HG03460 (cell line): ENCODE measurements around the gene BCAP31.
"Not testable (repeated sequence)": the region's sequence is repeated elsewhere in the genome, so short reads cannot be mapped to it uniquely, and the experiment has no call there.

Experiments
- ATAC-seq: cut with Tn5 transposase; IDR thresholded peaks from one replicate; pipeline ENCODE4 v1.9.1; 2021; ENCODE audit not compliant: unreplicated experiment

The BCAP31 gene

DNA sequence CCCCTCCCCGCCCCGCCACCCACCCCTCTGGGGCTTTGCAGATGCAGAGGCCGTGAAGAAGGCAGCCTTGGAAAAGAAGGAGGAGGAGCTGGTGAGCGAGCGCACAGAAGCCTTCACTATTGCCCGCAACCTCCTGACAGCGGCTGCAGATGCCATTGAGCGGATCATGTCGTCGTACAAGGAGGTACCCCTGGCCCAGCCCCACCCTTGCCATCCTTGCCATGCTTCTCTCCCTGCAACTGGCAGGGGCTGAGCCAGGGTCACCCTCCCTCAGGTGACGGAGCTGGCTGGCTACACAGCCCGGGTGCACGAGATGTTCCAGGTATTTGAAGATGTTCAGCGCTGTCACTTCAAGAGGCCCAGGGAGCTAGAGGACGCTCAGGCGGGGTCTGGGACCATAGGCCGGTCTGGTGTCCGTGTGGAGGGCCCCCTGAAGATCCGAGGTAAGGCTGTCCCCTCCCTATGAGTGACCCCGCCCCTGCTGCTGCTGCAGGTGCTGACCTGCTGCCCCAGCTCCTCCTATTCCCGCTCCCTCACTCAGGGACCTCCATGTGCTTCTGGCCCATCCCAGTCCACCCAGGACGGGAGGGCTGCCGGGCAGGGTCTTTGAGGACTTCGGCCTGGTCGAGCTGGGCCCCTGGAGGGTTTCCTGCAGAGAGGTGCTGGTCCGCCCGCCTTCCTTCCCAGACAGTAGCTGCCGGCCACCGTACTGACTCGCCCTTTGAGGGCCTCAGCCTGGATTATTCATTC lies 12.1 kb upstream of the BCAP31 start:
- ATAC-seq = no peak

DNA sequence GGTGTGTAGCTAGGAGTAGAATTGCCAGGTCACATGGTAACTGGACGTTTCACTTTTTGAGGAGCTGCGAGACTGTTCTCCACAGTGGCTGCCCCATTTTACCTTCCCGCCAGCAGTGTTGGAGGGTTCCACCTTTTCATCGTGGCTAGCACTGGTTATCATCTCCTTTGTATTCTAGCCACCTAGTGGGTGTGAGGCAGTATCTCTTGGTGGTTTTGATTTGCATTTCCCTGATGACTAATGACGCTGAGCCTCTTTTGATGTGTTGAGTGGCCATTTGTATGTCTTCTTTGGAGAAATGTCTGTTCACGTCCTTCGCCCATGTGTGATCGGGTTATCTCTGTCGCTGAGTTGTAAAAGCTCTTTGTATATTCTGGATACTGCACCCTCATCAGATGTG lies 11.1 kb upstream of the BCAP31 start:
- no peak for ATAC-seq

DNA sequence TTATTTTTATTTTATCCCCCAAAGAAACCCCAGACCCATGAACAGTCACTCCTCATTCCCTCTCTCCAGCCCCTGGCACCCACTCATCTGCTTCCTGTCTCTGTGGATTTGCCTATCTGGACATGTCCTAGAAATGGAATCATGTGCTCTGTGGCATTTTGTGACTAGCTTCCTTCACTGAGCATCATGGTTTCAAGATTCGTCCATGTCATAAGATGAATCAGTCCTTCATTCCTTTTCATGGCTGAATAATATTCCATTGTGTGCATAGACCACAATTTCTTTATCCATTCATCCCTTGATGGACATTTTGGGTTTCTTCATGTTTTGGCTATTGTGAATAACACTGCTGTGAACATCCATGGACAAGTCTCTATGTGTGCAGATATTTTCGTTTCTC lies 10.7 kb upstream of the BCAP31 start:
- no peak for ATAC-seq

DNA sequence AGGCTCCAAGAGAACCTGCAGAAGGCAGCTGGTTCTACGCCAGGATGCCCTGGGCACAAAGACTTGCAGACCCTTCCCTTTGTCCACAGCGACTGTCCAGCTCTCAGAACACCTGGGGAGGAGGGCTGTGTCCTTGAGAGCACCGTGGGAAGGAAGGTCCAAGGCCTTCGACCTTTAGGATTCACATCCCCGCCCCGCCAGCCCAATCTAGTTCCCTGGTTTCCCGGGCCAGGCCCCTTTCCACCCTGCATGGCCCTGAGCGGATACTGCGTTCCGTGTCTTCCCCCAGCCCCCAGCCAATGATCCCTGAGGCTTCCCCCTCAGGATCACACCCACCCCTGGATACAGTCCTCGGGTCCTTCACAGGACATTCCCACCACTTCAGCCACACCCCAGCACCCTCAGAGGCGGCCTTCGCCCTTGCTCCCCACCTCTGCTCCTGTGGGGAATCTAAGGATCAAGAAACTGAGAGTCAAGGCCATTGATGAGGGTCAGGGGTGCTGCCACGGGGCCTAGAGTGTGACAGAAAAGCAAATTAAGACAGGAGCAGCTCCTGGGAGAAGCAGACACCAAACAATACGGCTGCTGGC lies 9.6 kb upstream of the BCAP31 start:
- ATAC-seq = no peak

DNA sequence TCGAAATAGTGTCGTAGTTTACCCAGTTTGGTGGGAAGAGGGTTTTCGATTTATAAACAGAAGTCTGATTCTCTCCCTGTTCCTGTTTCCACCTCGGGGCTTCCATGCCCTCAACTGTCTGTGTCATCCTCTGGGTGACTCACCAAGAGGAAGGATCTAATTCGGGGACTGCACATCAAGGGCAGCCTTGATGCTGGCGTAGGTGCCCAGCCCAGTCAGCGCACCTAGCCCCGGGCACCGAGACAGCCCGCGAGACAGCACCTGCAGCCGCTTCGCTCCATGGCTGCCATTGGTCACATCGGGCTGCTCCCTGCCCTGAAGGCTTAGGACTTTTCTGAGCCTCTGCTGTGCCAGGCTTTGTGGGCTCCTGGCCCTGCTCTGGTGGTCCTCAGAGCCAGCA lies 8.2 kb upstream of the BCAP31 start:
- ATAC-seq = no peak

DNA sequence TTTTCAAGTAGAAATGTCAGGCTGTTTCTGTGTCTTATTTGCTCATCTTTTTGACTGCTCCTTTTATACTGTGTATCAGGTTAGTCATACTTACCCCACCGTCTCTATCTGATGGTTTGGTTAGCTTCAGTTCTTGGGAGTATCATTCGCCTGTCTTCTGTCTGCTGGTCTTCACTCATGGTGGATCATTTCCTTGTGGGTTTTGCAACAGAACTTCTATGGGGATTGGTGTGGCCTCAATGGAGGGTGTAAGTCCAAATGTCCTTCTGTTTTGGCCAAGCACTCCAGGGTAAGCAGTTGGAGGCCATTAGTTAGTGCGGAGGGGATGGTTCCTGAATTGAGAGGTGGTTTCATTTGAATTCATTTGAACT lies 7.6 kb upstream of the BCAP31 start:
- no peak for ATAC-seq

DNA sequence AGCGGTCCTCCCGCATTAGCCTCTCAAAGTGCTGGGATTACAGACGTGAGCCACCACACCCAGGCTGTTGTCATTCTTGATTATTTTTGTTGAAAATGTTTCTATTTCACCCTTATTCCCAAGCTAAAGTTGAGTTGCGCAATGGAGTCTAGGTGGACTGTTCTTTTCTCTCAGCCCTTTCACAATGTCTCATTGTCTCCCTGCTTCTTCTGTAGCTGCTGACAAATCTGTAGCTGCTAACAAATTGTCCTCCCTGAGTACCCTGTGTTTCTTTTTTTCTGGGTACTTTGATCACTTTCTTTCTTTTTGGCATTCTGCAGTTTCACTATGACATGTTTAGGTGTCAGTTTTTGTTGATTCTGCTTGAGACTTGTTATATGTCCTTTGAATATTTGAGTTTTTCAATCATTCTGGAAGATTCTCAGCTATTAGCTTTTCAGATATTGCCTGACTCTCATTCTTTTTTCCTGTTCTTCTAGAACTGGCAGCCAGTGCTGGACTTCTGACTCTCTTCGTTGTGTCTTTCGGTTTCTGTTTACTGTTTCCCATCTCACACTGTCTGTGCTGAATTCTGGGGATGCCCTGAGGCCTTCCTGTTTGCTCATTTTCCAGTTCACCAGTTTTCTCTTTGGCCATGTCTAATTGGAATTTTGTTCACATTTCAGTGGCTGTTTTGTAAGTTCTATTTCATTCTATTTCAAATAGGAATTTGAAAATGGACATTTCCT lies 7.1 kb upstream of the BCAP31 start:
- ATAC-seq = no peak

DNA sequence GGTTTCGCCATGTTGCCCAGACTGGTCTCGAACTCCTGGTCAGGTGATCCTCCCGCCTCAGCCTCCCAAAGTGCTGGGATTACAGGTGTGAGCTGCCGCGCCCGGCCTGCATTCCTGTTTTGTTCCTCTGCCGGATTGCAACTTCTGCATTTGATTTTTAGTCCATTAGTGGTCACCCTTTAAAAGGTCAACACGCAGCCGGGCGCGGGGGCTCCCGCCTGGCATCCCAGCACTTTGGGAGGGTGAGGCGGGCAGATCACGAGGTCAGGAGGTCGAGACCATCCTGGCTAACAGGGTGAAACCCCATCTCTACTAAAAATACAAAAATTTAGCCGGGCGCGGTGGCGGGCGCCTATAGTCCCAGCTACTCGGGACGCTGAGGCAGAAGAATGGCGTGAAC lies 5.9 kb upstream of the BCAP31 start:
- ATAC-seq = not testable (repeated sequence)

DNA sequence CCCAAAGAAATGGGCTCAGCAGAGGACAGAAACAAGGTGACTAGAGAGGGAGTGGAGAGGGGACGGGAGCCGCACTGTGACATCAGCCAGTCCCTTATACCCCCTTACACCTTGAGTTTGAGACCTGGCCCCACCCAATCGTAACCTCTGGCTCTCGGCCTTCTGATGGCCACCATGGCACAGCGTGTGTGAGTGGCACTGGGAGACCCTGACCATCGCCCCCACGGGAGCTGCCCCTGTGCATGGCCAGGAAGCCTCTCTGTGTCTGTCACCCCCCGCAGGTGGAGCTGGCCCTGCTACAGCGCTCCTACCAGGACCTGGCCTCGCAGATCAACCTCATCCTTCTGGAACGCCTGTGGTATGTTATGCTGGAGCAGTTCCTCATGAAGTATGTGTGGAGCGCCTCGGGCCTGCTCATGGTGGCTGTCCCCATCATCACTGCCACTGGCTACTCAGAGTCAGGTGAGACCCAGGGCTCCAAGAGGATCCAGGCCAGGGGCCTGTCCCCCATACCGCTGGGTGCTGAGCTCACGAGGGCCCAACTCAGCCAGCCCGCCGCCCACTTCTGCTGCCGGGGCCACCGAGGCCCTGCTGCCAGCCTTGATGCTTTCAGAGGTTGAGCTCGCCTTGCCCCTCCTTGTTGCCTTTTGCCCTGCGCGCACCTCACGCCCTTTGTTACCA lies 4.9 kb upstream of the BCAP31 start:
- ATAC-seq = no peak

DNA sequence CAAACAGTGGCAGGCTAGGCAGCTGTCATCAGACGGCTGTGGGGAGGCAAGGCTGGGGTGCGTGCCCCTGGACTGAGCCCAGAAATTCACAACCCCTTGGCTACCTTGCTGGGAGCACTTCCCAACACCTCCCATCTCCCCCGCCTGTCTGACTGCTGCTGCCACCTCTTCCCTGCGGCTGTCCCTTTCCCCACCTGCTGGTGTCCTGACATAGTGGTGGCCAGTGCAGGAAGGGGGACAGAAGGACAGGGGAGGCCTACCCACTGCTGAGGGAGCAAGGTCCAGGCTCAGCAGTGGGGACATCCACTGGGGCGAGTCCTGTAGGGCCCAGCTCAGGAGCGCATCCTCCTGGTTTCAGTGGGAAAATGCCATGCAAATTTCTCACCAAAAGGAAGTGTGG lies 3.9 kb upstream of the BCAP31 start:
- no peak for ATAC-seq

DNA sequence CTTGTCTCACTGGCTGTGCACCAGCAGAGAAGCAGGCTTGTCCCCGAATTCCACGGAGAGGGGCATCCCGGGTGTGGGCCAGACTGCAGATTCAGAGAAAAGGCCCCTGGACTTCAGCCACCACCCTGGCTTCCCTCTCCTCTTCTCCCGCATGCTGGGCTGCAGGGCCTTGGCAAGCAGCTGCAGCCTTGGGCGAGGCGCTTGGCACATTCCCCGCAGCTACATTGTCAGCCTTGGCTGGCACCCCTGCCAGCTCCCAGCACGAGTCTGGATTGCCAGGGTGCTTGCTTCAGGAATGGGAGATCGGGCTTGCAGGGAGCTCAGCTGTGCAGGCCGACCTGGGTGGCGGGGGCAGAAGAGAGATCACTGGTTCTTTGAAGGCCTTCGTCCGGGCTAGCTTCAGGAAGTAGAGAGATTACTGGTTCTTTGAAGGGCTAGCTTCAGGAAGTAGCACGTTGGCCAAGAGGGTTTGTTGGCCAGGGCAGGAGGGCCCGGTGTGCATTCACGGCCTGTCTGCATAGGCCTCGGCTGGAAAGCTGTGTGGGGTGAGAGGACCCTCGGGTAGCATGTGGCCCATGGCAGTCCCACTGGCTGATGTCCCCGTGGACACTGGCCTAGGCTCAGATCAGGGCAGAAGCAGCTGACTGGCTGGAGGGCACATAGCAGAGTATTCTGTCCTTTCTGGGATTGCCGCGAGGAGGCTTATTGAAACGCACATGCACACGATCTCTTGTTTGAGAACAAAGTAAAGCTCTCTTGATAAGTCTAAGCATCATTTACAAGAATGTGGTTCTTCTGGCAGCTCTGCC lies 3.1 kb upstream of the BCAP31 start:
- no peak for ATAC-seq

DNA sequence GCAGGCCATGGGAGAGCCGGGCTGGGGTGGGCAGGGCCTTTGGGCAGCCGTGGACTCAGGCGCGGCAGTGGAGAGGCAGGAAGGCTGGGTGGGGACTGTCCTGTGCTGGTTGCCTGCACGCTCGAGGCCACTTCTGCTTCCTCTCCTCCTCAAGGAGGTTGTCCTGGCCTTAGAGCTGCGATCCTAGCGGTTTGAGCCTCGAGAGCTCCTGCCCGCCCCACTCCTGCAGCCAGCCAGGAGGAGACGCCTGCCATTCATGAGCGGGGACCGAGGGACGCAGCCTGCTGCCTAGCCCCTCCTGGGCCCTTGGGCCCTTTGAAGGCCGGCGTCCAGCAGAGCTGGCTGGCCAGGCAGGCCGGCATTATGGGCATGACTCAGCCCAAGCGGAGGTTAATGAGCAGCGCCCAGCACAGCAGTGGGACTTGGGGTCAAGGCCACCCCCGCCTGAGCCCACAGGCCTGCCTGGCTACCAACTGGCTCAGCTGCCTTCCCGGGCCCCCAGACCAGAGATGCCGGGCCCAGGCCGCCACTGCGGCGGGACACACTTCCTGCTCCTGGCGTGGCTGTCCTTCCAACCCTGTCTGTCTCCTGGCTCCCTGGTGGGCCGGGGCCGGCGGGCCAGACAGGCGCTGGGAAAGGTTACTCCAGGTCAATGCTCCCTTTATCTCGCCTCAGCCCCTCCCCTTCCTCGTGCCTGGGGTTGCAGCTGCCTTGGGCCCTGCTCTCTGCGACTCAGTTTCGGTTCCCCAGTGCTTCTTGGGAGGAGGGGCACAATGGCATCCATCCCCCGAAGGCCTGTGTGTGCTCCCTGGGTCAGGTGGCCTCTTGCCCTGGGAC lies 2.3 kb upstream of the BCAP31 start:
- peak; percentile 57 for ATAC-seq

DNA sequence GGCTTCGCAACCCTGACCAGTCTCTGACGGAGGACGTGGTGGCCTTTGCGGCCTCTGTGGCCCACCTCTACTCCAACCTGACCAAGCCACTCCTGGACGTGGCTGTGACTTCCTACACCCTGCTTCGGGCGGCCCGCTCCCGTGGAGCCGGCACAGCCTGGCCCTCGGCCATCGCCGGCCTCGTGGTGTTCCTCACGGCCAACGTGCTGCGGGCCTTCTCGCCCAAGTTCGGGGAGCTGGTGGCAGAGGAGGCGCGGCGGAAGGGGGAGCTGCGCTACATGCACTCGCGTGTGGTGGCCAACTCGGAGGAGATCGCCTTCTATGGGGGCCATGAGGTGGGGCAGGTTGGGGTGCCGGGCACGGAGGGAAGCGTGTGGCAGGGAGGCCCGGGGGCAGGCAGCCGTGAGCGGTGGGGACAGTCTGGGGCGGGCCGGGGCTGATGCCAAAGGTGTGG lies 1.7 kb upstream of the BCAP31 start:
- ATAC-seq = no peak

DNA sequence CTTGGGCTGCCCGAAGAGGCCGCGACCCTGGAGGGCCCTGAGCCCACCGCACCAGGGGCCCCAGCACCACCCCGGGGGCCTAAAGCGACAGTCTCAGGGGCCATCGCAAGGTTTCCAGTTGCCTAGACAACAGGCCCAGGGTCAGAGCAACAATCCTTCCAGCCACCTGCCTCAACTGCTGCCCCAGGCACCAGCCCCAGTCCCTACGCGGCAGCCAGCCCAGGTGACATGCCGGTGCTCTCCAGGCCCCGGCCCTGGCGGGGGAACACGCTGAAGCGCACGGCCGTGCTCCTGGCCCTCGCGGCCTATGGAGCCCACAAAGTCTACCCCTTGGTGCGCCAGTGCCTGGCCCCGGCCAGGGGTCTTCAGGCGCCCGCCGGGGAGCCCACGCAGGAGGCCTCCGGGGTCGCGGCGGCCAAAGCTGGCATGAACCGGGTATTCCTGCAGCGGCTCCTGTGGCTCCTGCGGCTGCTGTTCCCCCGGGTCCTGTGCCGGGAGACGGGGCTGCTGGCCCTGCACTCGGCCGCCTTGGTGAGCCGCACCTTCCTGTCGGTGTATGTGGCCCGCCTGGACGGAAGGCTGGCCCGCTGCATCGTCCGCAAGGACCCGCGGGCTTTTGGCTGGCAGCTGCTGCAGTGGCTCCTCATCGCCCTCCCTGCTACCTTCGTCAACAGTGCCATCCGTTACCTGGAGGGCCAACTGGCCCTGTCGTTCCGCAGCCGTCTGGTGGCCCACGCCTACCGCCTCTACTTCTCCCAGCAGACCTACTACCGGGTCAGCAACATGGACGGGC lies 1.0 kb upstream of the BCAP31 start:
- ATAC-seq = no peak

DNA sequence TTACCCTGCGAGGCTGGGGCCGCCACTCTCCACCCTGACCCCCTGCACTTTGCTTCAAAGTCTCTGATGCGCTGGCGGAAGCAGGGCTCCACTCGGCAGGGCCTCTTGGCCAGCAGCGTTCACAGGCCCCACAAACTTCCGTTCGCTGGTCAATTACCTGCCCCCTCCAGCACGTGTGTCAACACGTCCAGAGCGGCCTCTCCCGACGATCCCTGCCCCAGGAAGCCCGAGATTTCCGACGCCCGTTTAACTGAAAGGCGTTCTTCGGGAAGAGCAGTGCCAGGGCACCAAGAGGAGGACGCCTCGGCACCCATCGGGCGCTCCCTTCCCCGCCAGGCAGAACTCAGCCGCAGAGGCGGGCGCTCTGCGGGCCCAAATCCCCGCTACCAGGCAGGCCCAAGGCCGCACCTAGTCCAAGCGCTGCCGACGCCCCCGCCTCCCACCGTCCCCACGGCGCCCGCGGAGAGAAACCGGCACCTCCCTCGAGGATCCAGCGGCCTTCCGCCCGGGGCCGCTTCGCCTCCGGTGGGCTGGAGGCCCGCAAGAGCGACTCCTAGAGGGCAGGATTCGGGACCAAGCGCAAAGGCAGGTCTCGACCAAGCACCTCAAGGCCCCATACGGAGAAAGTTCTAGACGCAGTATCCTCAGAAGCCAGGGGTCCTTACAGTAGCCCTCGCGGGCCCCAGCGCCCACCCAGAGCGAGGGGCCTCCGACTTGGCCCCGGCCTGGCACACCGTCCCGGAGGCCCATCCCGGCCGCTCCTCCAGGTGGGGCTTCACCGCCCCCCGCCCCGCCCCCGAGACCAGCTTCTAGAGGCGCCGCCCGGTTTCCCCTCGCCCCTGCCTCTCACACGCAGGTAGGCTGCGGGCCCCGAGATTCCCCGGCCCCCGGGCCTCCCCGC lies 586 bp downstream of the BCAP31 start:
- peak; percentile 31 for ATAC-seq

DNA sequence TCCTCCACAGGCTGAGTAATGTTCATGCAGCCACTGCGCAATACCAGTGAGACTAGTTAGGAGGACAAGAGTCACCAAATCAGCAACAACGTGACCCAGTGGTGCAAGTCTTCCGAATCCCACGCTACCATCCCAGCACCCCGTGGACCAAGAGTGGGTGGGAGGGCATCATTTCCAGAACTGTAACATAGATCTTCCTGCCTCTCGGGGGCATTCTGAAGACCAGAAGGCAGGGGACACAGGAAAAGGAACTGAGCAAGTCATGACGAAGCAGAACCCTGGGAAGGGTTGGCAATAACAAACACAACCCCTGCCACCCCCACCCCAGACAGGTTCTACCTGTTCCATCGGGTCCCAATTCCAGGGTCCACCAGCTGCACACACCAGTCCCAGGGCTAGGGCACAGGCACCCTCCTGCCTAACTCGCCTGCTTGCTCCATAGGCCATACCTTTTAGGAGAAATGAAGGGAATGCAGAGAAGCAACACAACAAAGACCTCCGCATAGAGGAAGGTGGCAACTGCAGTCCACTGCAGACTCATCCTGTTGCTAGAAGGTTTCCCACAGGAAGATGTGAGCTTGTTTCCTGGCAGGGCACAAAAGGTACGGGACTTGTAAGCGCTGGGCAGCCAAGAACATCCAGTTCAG lies 1.4 kb downstream of the BCAP31 start:
- ATAC-seq = no peak

DNA sequence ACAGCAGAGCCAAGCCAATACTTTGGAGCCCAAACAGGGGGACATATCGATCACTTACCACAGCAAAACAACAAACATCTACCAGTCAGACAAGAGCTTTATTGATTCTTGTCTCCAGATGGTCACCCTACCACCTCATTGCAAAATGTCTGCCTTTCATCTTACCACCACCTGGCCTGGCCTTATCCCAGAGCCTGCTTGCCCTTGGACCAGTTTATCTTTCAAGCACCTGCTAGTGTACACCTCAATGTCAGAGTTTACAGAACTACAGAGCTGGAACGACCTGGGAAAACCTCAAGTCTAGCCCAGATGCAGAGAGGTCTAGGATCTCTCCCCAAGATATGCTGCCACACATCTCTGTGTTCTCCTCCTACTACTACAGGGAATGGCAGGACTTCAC lies 4.5 kb downstream of the BCAP31 start:
- ATAC-seq = no peak

DNA sequence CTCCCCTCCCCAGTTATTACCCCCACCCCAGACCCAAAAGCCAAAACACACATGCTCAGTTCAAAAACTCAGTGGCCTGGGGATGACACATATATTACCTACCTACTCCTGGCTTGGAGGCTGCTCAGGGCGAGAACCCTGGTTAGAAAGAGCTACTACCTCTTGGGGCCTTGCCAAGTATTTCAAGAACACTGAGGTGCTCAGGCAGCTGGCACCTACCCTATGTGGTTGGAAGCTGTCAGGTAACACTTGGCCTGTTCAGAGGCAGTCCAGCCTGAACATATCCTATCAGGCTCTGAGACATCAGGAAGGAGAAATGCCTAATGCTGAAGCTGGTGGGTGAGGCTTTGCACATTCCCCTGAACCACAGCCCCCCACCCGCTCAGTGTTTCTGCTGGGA lies 4.9 kb downstream of the BCAP31 start:
- no peak for ATAC-seq
